ENCODE results near the gene ELP5.

Gene ELP5

GRCh38 chr17:7211491-7212273 lies 40.3 kb upstream of the ELP5 start:
- no peak overlapping the region for H4K91ac ChIP-seq (ENCODE audit: low read depth, low read length)

GRCh38 chr17:7213895-7214299 lies 38.1 kb upstream of the ELP5 start:
- Histone ChIP-seq H3K79me2 (ENCODE audit: control insufficient read depth, insufficient read depth, low read length, poor library complexity) (peaks cover 1% of the 10 kb centered on the region), H3K4ac (ENCODE audit: low read depth, low read length) (no peak overlapping the region), H3K23ac (ENCODE audit: low read length) (no peak overlapping the region), H3K79me1 (ENCODE audit: low read length) (peaks cover 10% of the 10 kb centered on the region), H4K12ac (ENCODE audit: low read depth, low read length) (no peak overlapping the region), H4K8ac (ENCODE audit: low read depth, low read length) (no peak overlapping the region), H3K27me3 (ENCODE audit: insufficient read depth, low read length) (no peaks in the 10 kb centered on the region), H3K27ac (ENCODE audit: low read depth, low read length) (no peak overlapping the region), H3K4me3 (ENCODE audit: low read depth, low read length) (no peak overlapping the region), H3K18ac (ENCODE audit: low read length) (no peak overlapping the region), H3K4me1 (ENCODE audit: control insufficient read depth in 1 of 2, insufficient read depth in 2 of 2, low read length in 2 of 2) (peaks cover 31 to 43% of the 10 kb centered on the region in 2 experiments), H3K14ac (ENCODE audit: low read length) (no peak overlapping the region), H2BK120ac (ENCODE audit: insufficient read depth, low read length, poor library complexity) (no peak overlapping the region), H3K9ac (ENCODE audit: low read length) (no peak overlapping the region), H3K36me3 (ENCODE audit: control insufficient read depth in 1 of 2, insufficient read depth in 2 of 2, low read length in 2 of 2) (no peaks in the 10 kb centered on the region), H2AFZ (ENCODE audit: insufficient read depth, low read length, poor library complexity) (no peak overlapping the region), H3K9me3 (ENCODE audit: insufficient read depth, low read depth, low read length) (no peaks in the 10 kb centered on the region), H3K4me2 (ENCODE audit: low read length) (peak overlapping the region; percentile 55), H2BK12ac (ENCODE audit: low read length) (no peak overlapping the region), H2AK5ac (ENCODE audit: low read length) (no peak overlapping the region), H4K91ac (ENCODE audit: low read depth, low read length) (no peak overlapping the region), H2BK5ac (ENCODE audit: low read depth, low read length, poor library complexity) (no peak overlapping the region)
- peak; percentile 77 to 82 for DNase-seq
- no CpG with 5 or more reads among the region's 15 CpGs for WGBS (ENCODE audit: extremely low coverage, insufficient coverage, insufficient read length)

More at GRCh38 chr17:7211491-7212273, 40.3 kb upstream of the ELP5 start:
- Histone ChIP-seq H2BK12ac (ENCODE audit: low read length) (no peak overlapping the region), H3K23ac (ENCODE audit: low read length) (peak overlapping the region; percentile 22), H3K4me2 (ENCODE audit: low read length) (peak overlapping the region; percentile 62), H3K18ac (ENCODE audit: low read length) (no peak overlapping the region), H3K4ac (ENCODE audit: low read depth, low read length) (peak overlapping the region; percentile 56), H2BK5ac (ENCODE audit: low read depth, low read length, poor library complexity) (no peak overlapping the region), H3K4me1 (ENCODE audit: control insufficient read depth in 1 of 2, insufficient read depth in 2 of 2, low read length in 2 of 2) (peaks cover 29 to 40% of the 10 kb centered on the region in 2 experiments), H3K79me1 (ENCODE audit: low read length) (peaks cover 3% of the 10 kb centered on the region), H3K79me2 (ENCODE audit: control insufficient read depth, insufficient read depth, low read length, poor library complexity) (peaks cover 1% of the 10 kb centered on the region), H3K9me3 (ENCODE audit: insufficient read depth, low read depth, low read length) (peaks cover 2% of the 10 kb centered on the region), H3K4me3 (ENCODE audit: low read depth, low read length) (no peak overlapping the region), H3K14ac (ENCODE audit: low read length) (peak overlapping the region; percentile 21), H2AK5ac (ENCODE audit: low read length) (no peak overlapping the region), H3K9ac (ENCODE audit: low read length) (peak overlapping the region; percentile 29), H2AFZ (ENCODE audit: insufficient read depth, low read length, poor library complexity) (no peak overlapping the region), H2BK120ac (ENCODE audit: insufficient read depth, low read length, poor library complexity) (no peak overlapping the region), H4K12ac (ENCODE audit: low read depth, low read length) (no peak overlapping the region), H3K27ac (ENCODE audit: low read depth, low read length) (no peak overlapping the region), H3K27me3 (ENCODE audit: insufficient read depth, low read length) (no peaks in the 10 kb centered on the region), H3K36me3 (ENCODE audit: control insufficient read depth in 1 of 2, insufficient read depth in 2 of 2, low read length in 2 of 2) (no peaks in the 10 kb centered on the region), H4K8ac (ENCODE audit: low read depth, low read length) (no peak overlapping the region)
- no peak for DNase-seq
- WGBS (ENCODE audit: extremely low coverage, insufficient coverage, insufficient read length): no CpG with 5 or more reads among the region's 37 CpGs

- peak overlapping the region; percentile 14 for H3K4me3 ChIP-seq (ENCODE audit: low read depth, low read length)
- peak; percentile 98 for DNase-seq
- H3K14ac ChIP-seq (ENCODE audit: low read length): no peak overlapping the region
- H3K27me3 ChIP-seq (ENCODE audit: insufficient read depth, low read length): no peaks in the 10 kb centered on the region
- peaks cover 1% of the 10 kb centered on the region for H3K79me2 ChIP-seq (ENCODE audit: control insufficient read depth, insufficient read depth, low read length, poor library complexity)
- peaks cover 29 to 46% of the 10 kb centered on the region in 2 experiments for H3K4me1 ChIP-seq (ENCODE audit: control insufficient read depth in 1 of 2, insufficient read depth in 2 of 2, low read length in 2 of 2)
- H3K36me3 ChIP-seq (ENCODE audit: control insufficient read depth in 1 of 2, insufficient read depth in 2 of 2, low read length in 2 of 2): no peaks in the 10 kb centered on the region
- no peak overlapping the region for H4K8ac ChIP-seq (ENCODE audit: low read depth, low read length)
- H3K79me1 ChIP-seq (ENCODE audit: low read length): peaks cover 13% of the 10 kb centered on the region
- H4K91ac ChIP-seq (ENCODE audit: low read depth, low read length): no peak overlapping the region
- peak overlapping the region; percentile 75 for H3K4me2 ChIP-seq (ENCODE audit: low read length)
- H2AFZ ChIP-seq (ENCODE audit: insufficient read depth, low read length, poor library complexity): no peak overlapping the region
- no peak overlapping the region for H2BK120ac ChIP-seq (ENCODE audit: insufficient read depth, low read length, poor library complexity)
- WGBS (ENCODE audit: extremely low coverage, insufficient coverage, insufficient read length): no CpG with 5 or more reads among the region's 45 CpGs
- H2AK5ac ChIP-seq (ENCODE audit: low read length): no peak overlapping the region
- no peak overlapping the region for H2BK12ac ChIP-seq (ENCODE audit: low read length)
- H3K18ac ChIP-seq (ENCODE audit: low read length): no peak overlapping the region
- no peak overlapping the region for H3K9ac ChIP-seq (ENCODE audit: low read length)
- no peak overlapping the region for H2BK5ac ChIP-seq (ENCODE audit: low read depth, low read length, poor library complexity)
- no peaks in the 10 kb centered on the region for H3K9me3 ChIP-seq (ENCODE audit: insufficient read depth, low read depth, low read length)
- H3K27ac ChIP-seq (ENCODE audit: low read depth, low read length): peak overlapping the region; percentile 28
- no peak overlapping the region for H4K12ac ChIP-seq (ENCODE audit: low read depth, low read length)
- H3K23ac ChIP-seq (ENCODE audit: low read length): no peak overlapping the region
- H3K4ac ChIP-seq (ENCODE audit: low read depth, low read length): no peak overlapping the region
Observed at GRCh38 chr17:7214300-7215135, 37.5 kb upstream of the ELP5 start.

DNA sequence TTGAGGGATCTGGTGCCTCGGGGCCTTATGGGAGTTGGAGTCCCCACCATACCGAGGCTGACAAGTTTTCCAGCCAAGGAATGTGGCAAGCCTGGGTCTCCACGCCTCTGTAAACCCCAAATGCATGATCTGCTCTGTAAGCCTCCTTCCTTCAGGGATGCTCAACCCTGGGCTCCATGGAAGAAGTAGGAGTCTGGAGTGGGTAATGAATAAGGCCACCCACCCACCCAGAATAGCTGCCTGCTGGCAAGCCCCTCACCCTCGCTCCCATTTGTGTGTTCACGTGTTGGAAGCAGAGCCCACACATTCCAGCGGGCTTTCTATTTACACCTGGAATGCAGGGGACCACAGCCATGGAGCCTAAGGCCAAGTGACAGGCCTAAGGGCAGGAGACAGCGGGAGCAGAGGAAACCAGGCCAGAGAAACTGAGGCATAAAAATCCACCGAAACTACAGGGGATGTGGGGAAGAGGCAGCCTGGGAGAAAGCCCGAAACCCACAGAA lies 36.8 kb upstream of the ELP5 start:
- Histone ChIP-seq H3K4ac (ENCODE audit: low read depth, low read length) (no peak overlapping the region), H3K79me2 (ENCODE audit: control insufficient read depth, insufficient read depth, low read length, poor library complexity) (peaks cover 5% of the 10 kb centered on the region), H3K27me3 (ENCODE audit: insufficient read depth, low read length) (no peaks in the 10 kb centered on the region), H3K14ac (ENCODE audit: low read length) (peak overlapping the region; percentile 6), H3K4me3 (ENCODE audit: low read depth, low read length) (no peak overlapping the region), H3K9ac (ENCODE audit: low read length) (no peak overlapping the region), H3K36me3 (ENCODE audit: control insufficient read depth in 1 of 2, insufficient read depth in 2 of 2, low read length in 2 of 2) (no peaks in the 10 kb centered on the region), H3K18ac (ENCODE audit: low read length) (no peak overlapping the region), H3K79me1 (ENCODE audit: low read length) (peaks cover 19% of the 10 kb centered on the region), H4K8ac (ENCODE audit: low read depth, low read length) (no peak overlapping the region), H4K12ac (ENCODE audit: low read depth, low read length) (no peak overlapping the region), H2AFZ (ENCODE audit: insufficient read depth, low read length, poor library complexity) (no peak overlapping the region), H2BK5ac (ENCODE audit: low read depth, low read length, poor library complexity) (no peak overlapping the region), H3K27ac (ENCODE audit: low read depth, low read length) (peak overlapping the region; percentile 66), H2BK120ac (ENCODE audit: insufficient read depth, low read length, poor library complexity) (peak overlapping the region; percentile 12), H2AK5ac (ENCODE audit: low read length) (no peak overlapping the region), H2BK12ac (ENCODE audit: low read length) (peak overlapping the region; percentile 10), H3K9me3 (ENCODE audit: insufficient read depth, low read depth, low read length) (no peaks in the 10 kb centered on the region), H3K4me1 (ENCODE audit: control insufficient read depth in 1 of 2, insufficient read depth in 2 of 2, low read length in 2 of 2) (peaks cover 30 to 47% of the 10 kb centered on the region in 2 experiments), H4K91ac (ENCODE audit: low read depth, low read length) (no peak overlapping the region), H3K23ac (ENCODE audit: low read length) (no peak overlapping the region), H3K4me2 (ENCODE audit: low read length) (peak overlapping the region; percentile 75)
- no peak for DNase-seq
- no CpG with 5 or more reads among the region's 9 CpGs for WGBS (ENCODE audit: extremely low coverage, insufficient coverage, insufficient read length)

All from trophoblast cell (in vitro differentiated cells and primary cell).